Calu3 (cell line): ENCODE data around the gene MAPK4. TPM values are rescaled to one million over a fixed set of nuclear protein-coding genes. Genes with fewer than 3 reads are reported as not detected.

ENCODE experiments used
- BruUV-seq: library from RNA; stranded (reverse); fragments of 400-500 nt; replicated peaks from 2 replicates; lab custom pipeline; 2021; lab: Mats Ljungman, UMichigan
- CTCF ChIA-PET: fragments of 300-600 bp; sonication (Branson Sonifier 250); formaldehyde crosslinking; loops from one replicate; lab custom pipeline; 2022; ENCODE audit warnings: antibody characterized with exemption; lab: Charles Lee
- DNase-seq: peaks from one replicate; pipeline ENCODE4 v3.0.0; 2022
- H3K27ac Mint-ChIP-seq: one replicate; pipeline ENCODE4 v1.8.0; 2022; ENCODE audit warnings: mixed read lengths; ENCODE audit not compliant: unreplicated experiment
- H3K27me3 Mint-ChIP-seq: one replicate; pipeline ENCODE4 v1.8.0; 2022; ENCODE audit warnings: mixed read lengths; ENCODE audit not compliant: unreplicated experiment
- H3K36me3 Mint-ChIP-seq: one replicate; pipeline ENCODE4 v1.8.0; 2022; ENCODE audit warnings: mild to moderate bottlenecking, moderate library complexity, mixed read lengths; ENCODE audit not compliant: insufficient read depth, unreplicated experiment
- H3K4me1 Mint-ChIP-seq: one replicate; pipeline ENCODE4 v1.8.0; 2022; ENCODE audit warnings: mild to moderate bottlenecking, low read depth, mixed read lengths; ENCODE audit not compliant: unreplicated experiment
- H3K4me3 Mint-ChIP-seq: one replicate; pipeline ENCODE4 v1.8.0; 2022; ENCODE audit warnings: mild to moderate bottlenecking, low read depth, moderate library complexity, mixed read lengths; ENCODE audit not compliant: unreplicated experiment
- H3K9me3 Mint-ChIP-seq: one replicate; pipeline ENCODE4 v1.8.0; 2022; ENCODE audit warnings: low read depth, mixed read lengths; ENCODE audit not compliant: unreplicated experiment
- intact Hi-C: fragments of 100-400 bp; cut with micrococcal nuclease; formaldehyde crosslinking; loops from one replicate; pipeline ENCODE4 v1.10.0; 2022; ENCODE audit not compliant: unreplicated experiment
- total RNA-seq: library from RNA; stranded (reverse); gene quantifications from 2 replicates; pipeline ENCODE4 v1.2.3, GENCODE V29; 2022
- TF ChIP-seq, protein P1 (sequence below): fragments of 200-600 bp; IDR thresholded peaks from one replicate; pipeline ENCODE4 v1.8.0; 2022; ENCODE audit warnings: antibody characterized with exemption; ENCODE audit not compliant: unreplicated experiment

Gene MAPK4
- total RNA-seq, 1 experiment from 2014 or later, result not detected

DNA sequence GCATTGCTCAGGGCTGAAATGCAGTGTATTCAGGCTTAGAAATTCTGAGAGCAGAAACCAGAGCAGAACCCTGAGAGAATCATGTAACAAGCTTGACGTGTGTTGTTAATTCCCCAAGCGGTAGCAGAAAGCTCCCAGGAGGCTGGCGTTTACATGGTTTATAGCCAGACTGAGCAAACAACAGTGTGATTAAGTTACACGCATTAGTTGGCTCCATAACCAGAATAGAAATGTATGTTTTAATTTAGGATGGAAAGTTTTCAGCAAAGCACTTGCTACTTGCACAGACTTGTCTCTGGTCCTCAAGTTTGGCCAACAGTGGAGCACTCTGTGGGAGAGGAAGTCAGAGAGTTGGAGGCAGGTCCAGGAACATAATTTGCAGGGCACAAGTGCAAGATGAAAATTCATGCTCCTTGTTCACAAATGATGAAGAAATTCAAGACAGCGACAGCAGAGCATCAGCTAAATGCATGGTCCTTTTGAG, 69.3 kb downstream of the MAPK4 start:
- no peak overlapping the region for H3K27ac Mint-ChIP-seq
- DNase-seq, result no peak

DNA sequence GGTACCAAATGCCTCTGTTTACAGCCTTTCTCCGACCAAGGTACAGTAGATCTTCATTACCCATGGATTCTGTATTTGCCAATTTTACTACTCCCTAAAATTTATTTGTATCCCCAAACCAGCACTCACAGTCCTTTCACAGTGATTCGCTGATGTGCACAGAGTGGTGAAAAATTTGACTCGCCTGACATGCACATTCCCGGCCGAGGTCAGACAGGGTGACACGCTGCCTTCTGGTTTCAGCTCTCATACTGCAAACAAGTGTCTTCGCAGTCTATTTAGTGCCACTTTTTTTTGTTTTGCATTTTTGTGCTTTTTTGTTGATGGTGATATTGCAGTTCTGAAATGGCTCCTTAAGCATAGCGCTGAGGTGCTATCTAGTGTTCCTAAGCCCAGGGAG, 71.0 kb downstream of the MAPK4 start:
- Mint-ChIP-seq H3K27me3 (peaks cover 87% of the 10 kb centered on the region), H3K4me3 (no peak overlapping the region), H3K27ac (no peak overlapping the region), H3K36me3 (no peaks in the 10 kb centered on the region), H3K4me1 (no peaks in the 10 kb centered on the region), H3K9me3 (no peaks in the 10 kb centered on the region)
- TF ChIP-seq, protein P1, sequence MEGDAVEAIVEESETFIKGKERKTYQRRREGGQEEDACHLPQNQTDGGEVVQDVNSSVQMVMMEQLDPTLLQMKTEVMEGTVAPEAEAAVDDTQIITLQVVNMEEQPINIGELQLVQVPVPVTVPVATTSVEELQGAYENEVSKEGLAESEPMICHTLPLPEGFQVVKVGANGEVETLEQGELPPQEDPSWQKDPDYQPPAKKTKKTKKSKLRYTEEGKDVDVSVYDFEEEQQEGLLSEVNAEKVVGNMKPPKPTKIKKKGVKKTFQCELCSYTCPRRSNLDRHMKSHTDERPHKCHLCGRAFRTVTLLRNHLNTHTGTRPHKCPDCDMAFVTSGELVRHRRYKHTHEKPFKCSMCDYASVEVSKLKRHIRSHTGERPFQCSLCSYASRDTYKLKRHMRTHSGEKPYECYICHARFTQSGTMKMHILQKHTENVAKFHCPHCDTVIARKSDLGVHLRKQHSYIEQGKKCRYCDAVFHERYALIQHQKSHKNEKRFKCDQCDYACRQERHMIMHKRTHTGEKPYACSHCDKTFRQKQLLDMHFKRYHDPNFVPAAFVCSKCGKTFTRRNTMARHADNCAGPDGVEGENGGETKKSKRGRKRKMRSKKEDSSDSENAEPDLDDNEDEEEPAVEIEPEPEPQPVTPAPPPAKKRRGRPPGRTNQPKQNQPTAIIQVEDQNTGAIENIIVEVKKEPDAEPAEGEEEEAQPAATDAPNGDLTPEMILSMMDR, result no peak
- intact Hi-C loops, result no loop called here
- BruUV-seq, result no TSS peak
- CTCF ChIA-PET, result no interaction called here
- no peak for DNase-seq

More for the DNA sequence above, 69.3 kb downstream of the MAPK4 start:
- BruUV-seq, result no TSS peak
- Mint-ChIP-seq H3K4me3 (no peak overlapping the region), H3K9me3 (no peaks in the 10 kb centered on the region), H3K27me3 (peaks cover 89% of the 10 kb centered on the region), H3K4me1 (no peaks in the 10 kb centered on the region), H3K36me3 (no peaks in the 10 kb centered on the region)
- TF ChIP-seq, protein P1, result no peak
- CTCF ChIA-PET, result no interaction called here
- intact Hi-C loops, result no loop called here

DNA sequence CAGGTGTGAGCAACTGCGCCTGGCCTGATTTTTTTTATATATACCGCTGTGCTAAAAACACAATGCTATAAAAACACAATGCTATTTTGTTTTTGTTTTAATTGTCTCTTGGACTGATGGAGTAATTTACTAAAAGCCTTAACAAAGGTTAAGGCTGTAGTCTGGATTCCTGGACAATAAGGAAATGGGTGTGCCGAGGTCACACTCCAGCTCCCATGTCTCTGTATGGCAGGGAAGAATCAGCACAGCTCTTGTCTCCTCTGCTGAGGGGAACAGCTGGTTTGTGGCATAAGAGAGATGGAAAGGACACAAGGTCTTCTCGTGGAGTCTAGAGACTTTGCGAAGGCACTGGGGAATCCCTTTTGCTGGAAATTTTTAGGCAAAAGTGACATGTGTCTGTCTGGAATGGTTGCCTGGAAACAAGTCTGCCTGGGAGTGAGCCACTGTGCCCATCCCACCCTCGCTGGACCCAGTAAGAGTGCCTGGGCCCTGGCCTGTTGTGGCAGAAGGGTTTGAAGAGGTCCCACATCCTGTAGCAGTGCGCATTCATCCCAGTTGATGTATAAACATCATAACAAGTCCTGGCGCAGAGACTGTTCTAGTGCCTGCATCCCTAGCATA, 73.1 kb downstream of the MAPK4 start:
- TF ChIP-seq, protein P1, result no peak
- intact Hi-C loops, result no loop called here
- CTCF ChIA-PET, result no interaction called here
- Mint-ChIP-seq H3K36me3 (no peaks in the 10 kb centered on the region), H3K27ac (no peak overlapping the region), H3K27me3 (peaks cover 90% of the 10 kb centered on the region), H3K4me1 (no peaks in the 10 kb centered on the region), H3K9me3 (no peaks in the 10 kb centered on the region), H3K4me3 (no peak overlapping the region)
- no TSS peak for BruUV-seq
- DNase-seq, result no peak

DNA sequence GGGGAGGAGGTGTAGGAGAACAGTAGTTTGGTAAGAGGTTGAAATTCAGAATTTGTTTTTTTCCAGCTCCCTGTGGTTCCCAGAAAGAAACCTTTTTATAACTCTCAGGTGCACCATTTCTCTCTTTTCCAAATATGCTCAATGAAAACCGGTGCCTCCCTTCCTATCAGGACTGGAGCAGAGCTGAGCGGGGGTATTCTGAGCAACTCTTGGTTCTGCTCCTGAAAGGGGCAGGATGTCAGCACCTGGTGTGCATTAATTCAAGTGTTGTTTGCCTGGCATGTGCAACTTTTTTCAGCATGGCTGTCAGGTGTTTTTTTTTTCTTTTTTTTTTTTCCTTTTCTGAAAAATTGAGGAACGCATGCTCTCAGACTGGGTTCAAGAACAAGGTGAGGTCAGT, 74.1 kb downstream of the MAPK4 start:
- CTCF ChIA-PET, result interaction anchor here (1.0 kb wide), 1 partner anchor 44 kb away, joined by 4 read pairs; no protein-coding TSS in a partner anchor
- H3K27ac Mint-ChIP-seq, result no peak overlapping the region
- no peak overlapping the region for H3K4me3 Mint-ChIP-seq
- BruUV-seq, result no TSS peak
- H3K27me3 Mint-ChIP-seq, result peaks cover 89% of the 10 kb centered on the region
- TF ChIP-seq, protein P1, result no peak
- no peak for DNase-seq
- intact Hi-C loops, result no loop called here
- no peaks in the 10 kb centered on the region for H3K4me1 Mint-ChIP-seq
- H3K9me3 Mint-ChIP-seq, result no peaks in the 10 kb centered on the region
- H3K36me3 Mint-ChIP-seq, result no peaks in the 10 kb centered on the region
